ENCODE data around the gene CHST3.

The CHST3 gene

GRCh38 chr10:71941318-71941717 is 22.9 kb upstream of the CHST3 start:
- no peak overlapping the region for H3K4me3 ChIP-seq (ENCODE audit: low read depth in 1 of 2, low read length in 1 of 2)
- H3K36me3 ChIP-seq, result no peaks in the 10 kb centered on the region
- no peak overlapping the region for H3K27ac ChIP-seq
- H3K4me1 ChIP-seq (ENCODE audit: control insufficient read depth in 1 of 2, insufficient read depth in 1 of 2, low read depth in 1 of 2, low read length in 1 of 2), result no peaks in the 10 kb centered on the region
- H3K9me3 ChIP-seq, result peaks cover 32% of the 10 kb centered on the region
- no peak for TF ChIP-seq CTCF (IDR thresholded peaks at IDR 0.05)
- H3K27me3 ChIP-seq, result no peaks in the 10 kb centered on the region

DNA sequence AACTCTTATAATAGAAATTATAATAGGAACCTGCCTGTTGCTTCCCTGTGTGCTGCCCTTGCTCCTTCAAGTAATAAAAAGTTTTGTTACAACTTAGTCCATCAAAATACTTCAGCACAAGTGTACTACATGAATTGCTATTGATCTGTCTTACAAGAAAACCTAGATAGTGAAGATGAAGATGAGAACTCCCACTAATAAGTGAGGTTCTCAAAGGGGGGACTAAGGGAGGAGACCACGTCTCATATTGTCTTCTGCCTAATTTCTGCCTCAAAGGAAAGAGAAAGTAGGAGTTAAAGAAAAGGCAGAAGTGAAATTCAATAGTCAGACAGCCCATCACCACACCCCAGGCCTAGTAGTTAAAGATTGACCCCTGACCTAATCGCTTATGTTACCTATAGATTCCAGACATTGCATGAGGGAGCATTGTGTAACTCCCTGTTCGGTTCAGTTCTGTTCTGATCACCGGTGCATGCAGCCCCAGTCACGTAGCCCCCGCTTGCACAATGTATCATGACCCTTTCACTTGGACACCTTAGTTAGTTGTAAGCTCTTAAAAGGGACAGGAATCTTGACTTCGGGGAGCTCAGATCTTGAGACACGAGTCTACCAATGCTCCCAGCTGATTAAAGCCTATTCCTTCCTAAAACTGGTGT is 18.2 kb upstream of the CHST3 start:
- peaks cover 61% of the 10 kb centered on the region for H3K9me3 ChIP-seq
- no peak for TF ChIP-seq CTCF (IDR thresholded peaks at IDR 0.05)
- no peaks in the 10 kb centered on the region for H3K36me3 ChIP-seq
- H3K4me1 ChIP-seq (ENCODE audit: control insufficient read depth in 1 of 2, insufficient read depth in 1 of 2, low read depth in 1 of 2, low read length in 1 of 2), result no peaks in the 10 kb centered on the region
- no peak overlapping the region for H3K4me3 ChIP-seq (ENCODE audit: low read depth in 1 of 2, low read length in 1 of 2)
- no peak overlapping the region for H3K27ac ChIP-seq
- no peaks in the 10 kb centered on the region for H3K27me3 ChIP-seq

DNA sequence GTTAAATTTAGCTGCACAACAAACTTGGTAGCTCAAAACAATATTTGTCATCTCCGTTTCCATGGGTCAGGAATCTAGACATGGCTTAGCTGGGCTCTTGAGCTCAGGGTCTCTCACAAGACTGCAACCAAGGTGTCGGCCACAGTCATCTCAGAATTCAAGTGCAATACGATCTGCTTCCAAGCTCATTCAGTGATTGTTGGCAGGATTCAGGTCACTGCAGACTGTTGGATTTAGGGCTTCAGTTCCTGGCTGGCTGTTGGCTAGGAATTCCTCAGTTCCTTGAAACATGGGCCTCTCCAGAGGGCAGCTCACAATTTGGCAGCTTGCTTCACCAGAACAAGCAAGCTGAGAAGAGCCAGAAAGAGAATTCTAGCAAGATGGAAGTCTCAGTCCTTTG is 17.5 kb upstream of the CHST3 start:
- peaks cover 61% of the 10 kb centered on the region for H3K9me3 ChIP-seq
- H3K4me1 ChIP-seq (ENCODE audit: control insufficient read depth in 1 of 2, insufficient read depth in 1 of 2, low read depth in 1 of 2, low read length in 1 of 2), result no peaks in the 10 kb centered on the region
- H3K27me3 ChIP-seq, result no peaks in the 10 kb centered on the region
- TF ChIP-seq CTCF (IDR thresholded peaks at IDR 0.05), result no peak
- H3K27ac ChIP-seq, result no peak overlapping the region
- no peak overlapping the region for H3K4me3 ChIP-seq (ENCODE audit: low read depth in 1 of 2, low read length in 1 of 2)
- no peaks in the 10 kb centered on the region for H3K36me3 ChIP-seq

GRCh38 chr10:71948496-71949067 is 15.6 kb upstream of the CHST3 start:
- Histone ChIP-seq H3K36me3 (no peaks in the 10 kb centered on the region), H3K9me3 (peaks cover 54% of the 10 kb centered on the region), H3K4me3 (ENCODE audit: low read depth in 1 of 2, low read length in 1 of 2) (no peak overlapping the region), H3K27ac (no peak overlapping the region), H3K27me3 (peaks cover 3% of the 10 kb centered on the region), H3K4me1 (ENCODE audit: control insufficient read depth in 1 of 2, insufficient read depth in 1 of 2, low read depth in 1 of 2, low read length in 1 of 2) (no peaks in the 10 kb centered on the region)
- TF ChIP-seq CTCF (IDR thresholded peaks at IDR 0.05), result no peak

DNA sequence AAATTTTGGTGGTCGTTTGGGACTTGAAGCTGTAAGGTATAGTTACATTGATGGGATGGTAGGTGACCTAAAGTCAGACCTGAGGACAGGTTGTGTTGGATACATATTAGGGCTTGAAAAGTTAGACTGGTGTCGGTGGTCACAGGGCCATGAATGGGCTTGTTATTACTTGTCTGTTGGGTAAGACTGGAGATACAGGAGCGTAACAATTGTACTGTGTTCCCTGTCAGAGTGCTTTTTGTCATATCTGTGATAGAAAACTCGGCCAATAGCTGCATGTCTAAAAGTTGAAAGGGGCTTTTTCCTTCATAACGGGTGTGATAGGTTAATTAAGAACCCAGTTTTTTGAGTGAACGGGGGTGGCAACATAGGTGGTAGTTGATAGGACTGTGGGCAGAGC is 13.5 kb upstream of the CHST3 start:
- no peak for TF ChIP-seq CTCF (IDR thresholded peaks at IDR 0.05)
- Histone ChIP-seq H3K27ac (no peak overlapping the region), H3K9me3 (peaks cover 35% of the 10 kb centered on the region), H3K36me3 (no peaks in the 10 kb centered on the region), H3K4me3 (ENCODE audit: low read depth in 1 of 2, low read length in 1 of 2) (no peak overlapping the region), H3K27me3 (peaks cover 3% of the 10 kb centered on the region), H3K4me1 (ENCODE audit: control insufficient read depth in 1 of 2, insufficient read depth in 1 of 2, low read depth in 1 of 2, low read length in 1 of 2) (no peaks in the 10 kb centered on the region)

Measured in neutrophil (primary cell).